LNCaP clone FGC (cell line): ENCODE results near the gene POM121L12.

Source experiments
- DNase-seq: peaks from one replicate; pipeline ENCODE4 v3.0.0-alpha.2; 2011; ENCODE audit warnings: low read depth
- H3K4me3 ChIP-seq: 2 replicates; pipeline ENCODE4 v1.5.1; 2011; ENCODE audit warnings: mild to moderate bottlenecking, low read depth, low read length, control low read depth
- TF ChIP-seq, protein P1 (sequence below): IDR thresholded peaks from 2 replicates; pipeline ENCODE4 v1.5.1; 2012; ENCODE audit warnings: mild to moderate bottlenecking; ENCODE audit not compliant: control insufficient read depth, insufficient read depth; ENCODE audit errors: extremely low read depth

POM121L12 gene

DNA sequence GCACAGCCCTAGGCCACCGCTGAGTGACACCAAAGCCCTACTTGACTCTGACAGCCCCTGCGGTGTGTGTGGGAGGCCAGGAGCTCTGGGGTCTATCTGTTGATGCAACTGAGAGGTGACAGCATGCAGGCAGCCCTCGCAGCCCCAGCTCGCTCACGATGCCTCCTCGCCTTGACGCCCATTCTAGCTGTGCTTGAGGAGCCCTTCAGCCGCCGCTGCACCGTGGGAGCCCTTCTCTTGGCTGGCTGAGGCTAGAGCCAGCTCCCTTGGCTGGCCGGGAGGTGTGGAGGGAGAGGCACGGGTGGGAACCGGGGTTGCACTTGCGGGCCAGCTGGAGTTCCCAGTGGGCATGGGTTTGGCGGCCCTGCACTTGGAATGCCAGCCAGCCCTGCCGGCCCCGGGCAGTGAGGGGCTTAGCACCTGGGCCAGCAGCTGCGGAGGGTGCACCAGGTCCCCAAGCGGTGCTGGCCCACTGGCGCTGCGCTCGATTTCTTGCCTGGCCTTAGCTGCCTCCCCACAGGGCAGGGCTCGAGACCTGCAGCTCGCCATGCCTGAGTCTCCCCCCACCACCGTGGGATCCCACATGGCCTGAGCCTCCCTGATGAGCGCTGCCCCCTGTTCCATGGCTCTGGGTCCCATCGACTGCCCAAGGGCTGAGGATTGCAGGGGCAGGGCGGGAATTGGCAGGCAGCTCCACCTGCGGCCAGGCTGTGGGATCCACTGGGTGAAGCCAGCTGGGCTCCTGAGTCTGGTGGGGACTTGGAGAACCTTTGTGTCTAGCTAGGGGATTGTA lies 31.6 kb upstream of the POM121L12 start:
- H3K4me3 ChIP-seq = no peak overlapping the region
- no peak for DNase-seq
- TF ChIP-seq, protein P1, sequence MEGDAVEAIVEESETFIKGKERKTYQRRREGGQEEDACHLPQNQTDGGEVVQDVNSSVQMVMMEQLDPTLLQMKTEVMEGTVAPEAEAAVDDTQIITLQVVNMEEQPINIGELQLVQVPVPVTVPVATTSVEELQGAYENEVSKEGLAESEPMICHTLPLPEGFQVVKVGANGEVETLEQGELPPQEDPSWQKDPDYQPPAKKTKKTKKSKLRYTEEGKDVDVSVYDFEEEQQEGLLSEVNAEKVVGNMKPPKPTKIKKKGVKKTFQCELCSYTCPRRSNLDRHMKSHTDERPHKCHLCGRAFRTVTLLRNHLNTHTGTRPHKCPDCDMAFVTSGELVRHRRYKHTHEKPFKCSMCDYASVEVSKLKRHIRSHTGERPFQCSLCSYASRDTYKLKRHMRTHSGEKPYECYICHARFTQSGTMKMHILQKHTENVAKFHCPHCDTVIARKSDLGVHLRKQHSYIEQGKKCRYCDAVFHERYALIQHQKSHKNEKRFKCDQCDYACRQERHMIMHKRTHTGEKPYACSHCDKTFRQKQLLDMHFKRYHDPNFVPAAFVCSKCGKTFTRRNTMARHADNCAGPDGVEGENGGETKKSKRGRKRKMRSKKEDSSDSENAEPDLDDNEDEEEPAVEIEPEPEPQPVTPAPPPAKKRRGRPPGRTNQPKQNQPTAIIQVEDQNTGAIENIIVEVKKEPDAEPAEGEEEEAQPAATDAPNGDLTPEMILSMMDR = no peak

DNA sequence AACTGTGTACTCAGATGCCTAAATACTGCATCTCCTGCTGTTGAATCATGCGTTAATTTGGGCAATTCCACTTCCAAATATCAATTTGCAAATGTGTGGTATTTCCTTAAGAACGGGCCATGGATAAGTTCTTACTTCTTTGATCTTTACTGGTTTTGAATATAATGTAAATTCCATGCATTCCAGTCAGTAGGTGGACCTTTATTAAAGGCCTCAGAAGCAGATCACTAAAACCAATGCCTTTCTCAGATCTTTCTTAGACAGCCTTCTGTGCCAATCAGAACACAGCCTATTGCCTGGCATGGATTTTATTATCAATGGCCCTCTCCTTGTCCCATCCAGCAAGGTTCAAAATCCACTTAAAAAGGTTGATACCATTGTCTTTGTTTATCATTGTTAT lies 21.5 kb upstream of the POM121L12 start:
- TF ChIP-seq, protein P1 = no peak
- H3K4me3 ChIP-seq = no peak overlapping the region
- DNase-seq = no peak

DNA sequence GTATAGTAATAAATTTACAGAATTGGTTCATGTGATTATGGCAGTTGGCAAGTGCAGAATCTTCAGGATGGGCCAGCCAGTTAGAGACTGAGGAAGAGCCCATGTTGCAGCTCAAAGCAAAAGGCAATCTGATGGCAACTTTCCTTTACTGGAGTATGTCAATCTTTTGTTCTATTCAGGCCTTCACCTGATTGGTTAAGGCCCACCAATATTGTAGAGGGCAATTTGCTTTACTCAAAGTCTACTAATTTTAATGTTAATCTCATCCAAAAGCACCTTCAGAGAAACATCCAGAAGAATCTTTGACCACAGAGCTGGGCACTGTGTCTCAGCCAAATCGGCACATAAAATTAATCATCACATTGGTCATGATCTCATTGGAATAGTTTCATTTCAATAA lies 20.0 kb upstream of the POM121L12 start:
- H3K4me3 ChIP-seq = no peak overlapping the region
- TF ChIP-seq, protein P1 = no peak
- no peak for DNase-seq

DNA sequence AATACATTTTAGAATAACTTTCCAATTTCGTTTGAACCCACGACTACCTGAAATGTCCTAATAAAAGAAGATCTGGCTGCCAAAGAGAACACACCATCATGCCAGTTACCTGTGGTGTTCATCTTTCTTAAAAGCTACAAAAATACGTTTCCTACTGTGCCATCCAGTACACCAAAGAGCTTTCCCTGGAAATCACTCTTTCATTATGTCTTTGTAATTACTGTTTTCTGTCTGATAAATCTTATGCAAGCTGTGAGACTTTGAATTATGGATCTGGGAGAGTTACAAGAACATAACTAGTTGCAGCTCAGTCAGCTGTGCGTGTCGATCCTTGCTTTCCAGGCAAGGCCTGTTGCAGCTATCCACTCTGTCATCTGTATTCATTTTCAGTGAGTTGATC lies 12.5 kb upstream of the POM121L12 start:
- H3K4me3 ChIP-seq = no peak overlapping the region
- TF ChIP-seq, protein P1 = no peak
- DNase-seq = no peak

DNA sequence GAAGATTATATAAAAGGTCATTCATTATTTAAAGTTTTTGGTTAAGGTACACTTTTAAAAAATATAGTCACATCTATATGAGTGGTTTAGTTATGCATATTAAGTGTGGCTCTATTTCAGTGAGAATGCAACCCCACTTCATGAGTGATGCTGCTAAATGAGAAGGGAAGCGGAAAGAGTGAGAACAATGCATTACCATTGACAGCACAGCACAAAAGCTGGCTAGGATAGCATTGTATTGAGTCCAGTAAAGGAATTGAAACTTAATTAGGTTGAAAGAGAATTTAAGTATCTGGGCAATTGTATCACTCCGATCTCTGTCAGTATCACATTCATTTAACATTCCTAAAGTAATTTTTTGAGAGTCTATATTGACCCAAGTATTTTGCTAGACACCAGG lies 13.2 kb downstream of the POM121L12 start:
- TF ChIP-seq, protein P1 = no peak
- no peak overlapping the region for H3K4me3 ChIP-seq
- no peak for DNase-seq

DNA sequence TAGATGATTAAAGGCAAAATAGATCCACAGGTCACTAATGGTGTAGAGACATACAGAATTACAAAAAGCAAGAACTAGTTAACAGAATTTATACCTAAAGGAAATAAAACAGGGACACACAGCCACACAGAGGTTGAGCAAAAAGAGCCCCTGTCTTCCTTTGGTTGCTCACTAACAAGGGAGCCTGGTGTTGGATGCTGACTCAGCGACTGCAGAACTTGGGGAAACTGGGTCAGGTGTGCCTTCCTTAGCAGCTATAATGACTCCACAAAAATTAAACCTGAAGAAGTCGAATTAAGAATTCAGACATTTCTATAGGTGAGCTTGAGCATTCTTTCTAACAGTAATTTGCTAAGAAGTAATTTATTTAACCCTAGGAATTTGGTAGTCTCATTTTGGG lies 15.0 kb downstream of the POM121L12 start:
- no peak overlapping the region for H3K4me3 ChIP-seq
- no peak for DNase-seq
- TF ChIP-seq, protein P1 = no peak

DNA sequence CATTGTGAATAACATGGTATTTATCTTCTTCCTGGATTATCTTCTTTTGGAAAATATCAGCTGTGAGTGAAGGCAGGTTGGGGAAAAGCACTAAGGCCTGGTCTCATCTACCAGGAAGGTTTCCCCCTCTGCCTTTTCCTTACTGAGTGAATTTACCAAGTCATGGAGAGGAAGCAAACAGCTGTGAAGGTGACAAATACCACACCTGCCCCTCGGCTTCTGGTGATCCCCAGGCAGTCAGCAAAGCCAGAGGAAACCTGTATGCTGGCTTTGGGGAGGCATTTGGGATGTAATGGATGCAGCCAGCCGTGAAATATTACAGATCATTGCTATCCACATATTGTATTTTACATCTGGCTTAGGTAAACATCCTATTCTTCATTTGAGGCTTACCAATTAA lies 24.2 kb downstream of the POM121L12 start:
- no peak overlapping the region for H3K4me3 ChIP-seq
- TF ChIP-seq, protein P1 = no peak
- no peak for DNase-seq
